SK-N-SH (cell line): ENCODE data around the gene NEMP1.

ENCODE experiments used
- EP300 ChIP-seq, 2 experiments: IDR thresholded peaks; 2 replicates each; pipeline versions ENCODE4 v1.4.0 to v1.6.1; 2012; ENCODE audit warnings: borderline replicate concordance in 1 of 2, low read depth in 1 of 2, low read length in 1 of 2
- EZH2phosphoT487 ChIP-seq: fragments of 200-600 bp; sonication (generic); IDR thresholded peaks from 2 replicates; pipeline ENCODE4 v1.6.1; 2017; ENCODE audit warnings: low read depth, mixed run types, mild to moderate bottlenecking, antibody characterized with exemption, moderate library complexity, borderline replicate concordance
- FOXJ3 ChIP-seq: sonication (generic); formaldehyde crosslinking; IDR thresholded peaks from 2 replicates; pipeline ENCODE4 v1.5.1; 2020; ENCODE audit warnings: mild to moderate bottlenecking, missing genetic modification reagents
- GABPA ChIP-seq: IDR thresholded peaks from 2 replicates; pipeline ENCODE4 v1.4.0; 2012; ENCODE audit warnings: low read depth, mild to moderate bottlenecking
- NFIC ChIP-seq: IDR thresholded peaks from 2 replicates; pipeline ENCODE4 v1.4.0; 2012; ENCODE audit warnings: borderline replicate concordance
- POLR2AphosphoS5 ChIP-seq: IDR thresholded peaks from 2 replicates; pipeline ENCODE4 v1.6.1; 2012; ENCODE audit warnings: low read depth, low read length
- RCOR1 ChIP-seq: fragments of 150-350 bp; IDR thresholded peaks from 2 replicates; pipeline ENCODE4 v1.6.1; 2017; ENCODE audit warnings: antibody characterized with exemption, low read length
- YY1 ChIP-seq: IDR thresholded peaks from 2 replicates; pipeline ENCODE4 v1.4.0; 2012; ENCODE audit warnings: low read depth, mild to moderate bottlenecking
- ZBTB33 ChIP-seq: IDR thresholded peaks from 2 replicates; pipeline ENCODE4 v1.4.0; 2012; ENCODE audit warnings: low read depth, borderline replicate concordance
- TF ChIP-seq, protein P1 (sequence below): fragments of 200-600 bp; sonication (generic); IDR thresholded peaks from 2 replicates; pipeline ENCODE4 v1.6.1; 2017; ENCODE audit warnings: antibody characterized with exemption, mild to moderate bottlenecking, moderate library complexity
- TF ChIP-seq, protein P2 (sequence below): IDR thresholded peaks from 2 replicates; pipeline ENCODE4 v1.4.0; 2012; ENCODE audit warnings: low read depth

DNA sequence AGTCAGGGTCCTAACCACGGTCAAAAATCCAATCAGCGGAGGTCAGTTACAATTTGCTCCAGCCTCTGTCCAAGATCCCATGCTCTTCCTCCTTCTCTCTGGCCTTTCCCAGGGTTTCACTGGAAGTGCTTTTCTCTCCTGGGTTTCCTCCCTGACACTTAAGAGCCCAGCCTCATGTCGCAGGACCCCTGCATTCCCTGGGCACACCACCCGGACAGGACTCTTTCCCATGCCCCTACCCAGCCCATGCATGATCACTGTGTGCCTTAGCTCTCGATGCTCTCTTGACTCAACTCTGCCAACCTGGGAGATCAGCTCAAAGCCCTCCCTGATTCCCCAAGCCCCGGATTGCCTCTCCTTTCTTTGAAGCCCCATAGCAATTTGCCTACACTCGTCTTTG, 46.8 kb downstream of the NEMP1 start:
- TF ChIP-seq, protein P1, sequence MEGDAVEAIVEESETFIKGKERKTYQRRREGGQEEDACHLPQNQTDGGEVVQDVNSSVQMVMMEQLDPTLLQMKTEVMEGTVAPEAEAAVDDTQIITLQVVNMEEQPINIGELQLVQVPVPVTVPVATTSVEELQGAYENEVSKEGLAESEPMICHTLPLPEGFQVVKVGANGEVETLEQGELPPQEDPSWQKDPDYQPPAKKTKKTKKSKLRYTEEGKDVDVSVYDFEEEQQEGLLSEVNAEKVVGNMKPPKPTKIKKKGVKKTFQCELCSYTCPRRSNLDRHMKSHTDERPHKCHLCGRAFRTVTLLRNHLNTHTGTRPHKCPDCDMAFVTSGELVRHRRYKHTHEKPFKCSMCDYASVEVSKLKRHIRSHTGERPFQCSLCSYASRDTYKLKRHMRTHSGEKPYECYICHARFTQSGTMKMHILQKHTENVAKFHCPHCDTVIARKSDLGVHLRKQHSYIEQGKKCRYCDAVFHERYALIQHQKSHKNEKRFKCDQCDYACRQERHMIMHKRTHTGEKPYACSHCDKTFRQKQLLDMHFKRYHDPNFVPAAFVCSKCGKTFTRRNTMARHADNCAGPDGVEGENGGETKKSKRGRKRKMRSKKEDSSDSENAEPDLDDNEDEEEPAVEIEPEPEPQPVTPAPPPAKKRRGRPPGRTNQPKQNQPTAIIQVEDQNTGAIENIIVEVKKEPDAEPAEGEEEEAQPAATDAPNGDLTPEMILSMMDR, result no peak
- TF ChIP-seq ZBTB33, result no peak
- TF ChIP-seq GABPA, result no peak
- no peak for TF ChIP-seq YY1
- no peak for TF ChIP-seq EZH2phosphoT487
- no peak for TF ChIP-seq NFIC
- no peak for TF ChIP-seq RCOR1
- TF ChIP-seq, protein P2, sequence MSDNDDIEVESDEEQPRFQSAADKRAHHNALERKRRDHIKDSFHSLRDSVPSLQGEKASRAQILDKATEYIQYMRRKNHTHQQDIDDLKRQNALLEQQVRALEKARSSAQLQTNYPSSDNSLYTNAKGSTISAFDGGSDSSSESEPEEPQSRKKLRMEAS, result no peak
- TF ChIP-seq FOXJ3 (CRISPR knock-in tag), result no peak
- no peak for TF ChIP-seq EP300 (IDR thresholded peaks at IDR 0.05; ENCODE audit: borderline replicate concordance in 1 of 2, low read depth in 1 of 2, low read length in 1 of 2)
- TF ChIP-seq POLR2AphosphoS5, result no peak
